ENCODE data around the gene IGF2BP3.
A peak's percentile ranks its signal among the peaks of the same experiment; 100 is the strongest.
"Not testable (repeated sequence)": the region's sequence is repeated elsewhere in the genome, so short reads cannot be mapped to it uniquely, and the experiment has no call there.

The IGF2BP3 gene

DNA sequence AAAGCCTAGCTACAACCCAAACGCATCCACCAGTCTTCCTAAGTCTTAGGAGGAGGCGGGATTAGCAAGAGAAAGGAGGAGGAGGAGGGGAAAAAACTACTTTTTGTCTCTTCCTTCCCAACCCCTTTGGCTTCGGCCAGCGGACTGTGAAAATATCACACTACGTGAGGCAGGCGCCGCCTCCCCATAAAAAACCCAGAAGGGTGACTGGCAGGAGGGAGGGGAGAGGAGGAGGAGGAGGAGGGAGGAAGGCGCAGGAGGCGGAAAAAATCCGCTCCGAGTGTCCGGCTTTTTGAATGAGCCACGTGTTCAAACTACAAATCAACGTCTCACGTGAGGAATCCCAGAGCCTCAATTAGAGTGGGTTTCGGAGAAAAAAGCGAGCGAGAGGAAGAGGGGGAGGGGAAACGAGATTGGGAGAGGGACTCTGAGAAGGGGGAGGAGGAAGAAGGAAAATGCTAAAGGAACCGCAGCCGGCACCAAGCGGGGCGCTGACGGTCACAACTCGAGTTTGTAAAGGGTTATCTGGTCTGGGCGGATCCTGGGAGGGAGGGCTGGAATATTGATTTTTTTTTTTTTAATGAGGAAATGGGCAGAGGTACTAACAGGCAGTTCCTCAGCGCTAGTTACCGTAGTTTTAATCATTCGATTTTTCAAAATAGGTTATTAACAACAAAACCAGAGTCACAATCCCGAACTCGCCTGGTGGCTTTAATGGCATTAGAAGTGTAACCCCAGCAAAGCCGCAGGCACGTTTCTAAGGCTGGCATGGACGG is at the start of gene IGF2BP3:
Gene IGF2BP3 (minus strand): TSS at position 162 of the 776 bp plus-strand sequence. CDS start 381 bp downstream, outside the sequence.
- H3K4me3 ChIP-seq (ENCODE audit: control insufficient read depth, low read depth, low read length): peak within 1 kb of the TSS; percentile 56
- DNase-seq (ENCODE audit: low read depth): peak; percentile 84
- TF ChIP-seq CTCF (conservative IDR thresholded peaks at IDR 0.05; ENCODE audit: control insufficient read depth, insufficient read depth, low read depth, low read length): no peak

DNA sequence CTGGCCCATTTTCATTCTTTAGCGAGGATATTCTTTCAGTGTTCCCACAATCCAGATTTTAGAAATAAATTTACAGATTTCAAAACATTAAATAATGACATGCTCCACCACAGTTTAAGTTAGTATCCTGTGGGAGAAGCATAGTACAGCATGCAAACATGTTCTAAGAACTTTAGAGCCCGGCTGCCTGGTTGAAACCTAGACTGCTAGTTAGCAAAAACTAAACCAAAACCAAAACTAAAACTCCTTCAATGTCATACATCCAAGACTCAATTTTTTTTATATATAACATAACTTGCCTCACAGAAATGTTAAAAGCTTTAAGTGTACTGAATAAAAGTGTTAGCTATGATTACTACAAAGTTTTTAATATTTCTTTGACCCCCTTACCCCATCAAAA is 44.5 kb upstream of the IGF2BP3 start:
- TF ChIP-seq CTCF (conservative IDR thresholded peaks at IDR 0.05; ENCODE audit: control insufficient read depth, insufficient read depth, low read depth, low read length): no peak
- no peak overlapping the region for H3K4me3 ChIP-seq (ENCODE audit: control insufficient read depth, low read depth, low read length)
- DNase-seq (ENCODE audit: low read depth): no peak

DNA sequence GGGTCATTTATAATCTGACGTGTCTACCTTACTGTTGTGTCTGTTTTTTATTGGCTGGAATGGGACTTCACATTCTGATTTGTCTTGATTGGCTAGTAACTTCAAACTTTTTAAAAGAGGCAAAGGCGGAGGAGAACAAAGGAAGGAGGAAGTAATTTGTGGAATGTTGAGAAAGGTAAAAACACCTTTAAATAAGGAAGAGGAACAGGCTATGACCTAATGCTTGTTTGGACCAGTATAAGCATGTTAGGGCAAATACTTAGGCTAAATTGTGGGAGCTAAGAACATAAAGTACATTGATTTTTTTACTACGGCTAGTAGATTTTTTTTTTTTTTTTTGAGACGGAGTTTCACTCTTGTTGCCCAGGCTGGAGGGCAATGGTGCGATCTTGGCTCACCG is 43.5 kb upstream of the IGF2BP3 start:
- not testable (repeated sequence) for H3K4me3 ChIP-seq (ENCODE audit: control insufficient read depth, low read depth, low read length); DNase-seq (ENCODE audit: low read depth)

DNA sequence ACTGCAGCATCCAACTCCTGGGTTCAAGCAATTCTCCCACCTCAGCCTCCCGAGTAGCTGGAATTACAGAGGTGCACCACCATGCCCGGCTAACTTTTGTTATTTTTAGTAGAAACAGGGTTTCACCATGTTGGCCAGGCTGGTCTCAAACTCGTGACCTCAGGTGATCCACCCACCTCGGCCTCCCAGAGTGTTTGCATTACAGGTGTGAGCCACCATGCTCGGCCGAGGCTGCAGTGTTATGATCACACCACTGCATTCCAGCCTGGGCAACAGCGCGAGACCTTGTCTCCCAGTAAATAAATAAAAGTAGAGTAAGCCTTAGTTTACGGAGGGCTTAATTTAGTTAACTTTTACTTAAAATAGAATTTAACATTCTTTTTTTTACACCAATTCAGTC is 23.7 kb upstream of the IGF2BP3 start:
- DNase-seq (ENCODE audit: low read depth): no peak
- H3K4me3 ChIP-seq (ENCODE audit: control insufficient read depth, low read depth, low read length): no peak overlapping the region
- no peak for TF ChIP-seq CTCF (conservative IDR thresholded peaks at IDR 0.05; ENCODE audit: control insufficient read depth, insufficient read depth, low read depth, low read length)

- no peak for DNase-seq (ENCODE audit: low read depth)
- H3K4me3 ChIP-seq (ENCODE audit: control insufficient read depth, low read depth, low read length): no peak overlapping the region
- TF ChIP-seq CTCF (conservative IDR thresholded peaks at IDR 0.05; ENCODE audit: control insufficient read depth, insufficient read depth, low read depth, low read length): no peak
These were observed 21.2 kb upstream of the IGF2BP3 start for GRCh38 chr7:23491502-23491901.

DNA sequence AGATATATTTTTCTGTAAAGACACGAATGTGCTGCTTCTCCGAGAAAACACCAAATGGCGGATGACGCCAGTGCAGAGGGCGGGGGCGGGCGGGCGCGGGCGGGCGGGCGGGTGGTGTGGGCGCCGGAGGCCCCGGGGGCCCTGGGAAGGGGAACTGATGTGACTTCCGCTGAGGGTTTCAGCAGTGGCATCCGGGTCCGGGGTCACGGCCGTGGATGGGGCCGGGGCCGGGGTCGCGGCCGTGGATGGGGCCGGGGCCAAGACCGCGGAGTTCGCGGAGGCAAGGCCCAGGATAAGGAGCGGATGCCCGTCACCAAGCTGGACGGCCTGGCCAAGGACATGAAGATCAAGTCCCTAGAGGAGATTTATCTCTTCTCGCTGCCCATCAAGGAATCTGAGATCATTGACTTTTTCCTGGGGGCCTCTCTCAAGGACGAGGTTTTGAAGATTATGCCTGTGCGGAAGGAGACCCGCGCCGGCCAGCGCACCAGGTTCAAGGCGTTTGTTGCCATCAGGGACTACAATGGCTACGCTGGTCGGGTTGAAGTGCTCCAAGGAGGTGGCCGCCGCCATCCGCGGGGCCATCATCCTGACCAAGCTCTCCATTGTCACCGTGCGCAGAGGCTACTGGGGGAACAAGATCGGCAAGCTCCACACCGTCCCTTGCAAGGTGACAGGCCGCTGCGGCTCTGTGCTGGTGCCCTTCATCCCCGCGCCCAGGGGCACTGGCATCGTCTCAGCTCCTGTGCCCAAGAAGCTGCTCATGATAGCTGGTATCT is 20.3 kb upstream of the IGF2BP3 start:
- H3K4me3 ChIP-seq (ENCODE audit: control insufficient read depth, low read depth, low read length): peak overlapping the region; percentile 49
- DNase-seq (ENCODE audit: low read depth): no peak
- no peak for TF ChIP-seq CTCF (conservative IDR thresholded peaks at IDR 0.05; ENCODE audit: control insufficient read depth, insufficient read depth, low read depth, low read length)

DNA sequence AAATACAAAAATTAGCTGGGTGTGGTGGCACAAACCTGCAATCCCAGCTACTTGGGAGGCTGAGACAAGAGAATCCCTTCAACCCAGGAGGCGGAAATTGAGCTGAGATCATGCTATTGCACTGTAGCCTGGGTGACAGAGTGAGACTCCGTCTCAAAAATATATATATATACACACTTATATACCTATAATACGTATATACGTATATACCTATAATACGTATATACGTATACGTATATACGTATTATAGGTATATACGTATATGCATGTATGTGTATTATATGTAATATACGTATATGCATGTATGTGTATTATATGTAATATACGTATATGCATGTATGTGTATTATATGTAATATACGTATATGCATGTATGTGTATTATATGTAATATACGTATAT is 18.4 kb upstream of the IGF2BP3 start:
- DNase-seq (ENCODE audit: low read depth); H3K4me3 ChIP-seq (ENCODE audit: control insufficient read depth, low read depth, low read length): not testable (repeated sequence)

Measured in fibroblast of mammary gland (primary cell).